H1 (cell line): ENCODE data around the gene CCT5. TPM values are rescaled to one million over a fixed set of nuclear protein-coding genes. Genes with fewer than 3 reads are reported as not detected.

ENCODE experiments used
- CTCF ChIA-PET: fragments of 300-600 bp; sonication (Branson Sonifier 250); formaldehyde crosslinking; loops from one replicate; lab custom pipeline; 2021; ENCODE audit not compliant: partially characterized antibody; lab: Charles Lee
- POLR2A ChIA-PET: fragments of 300-600 bp; sonication (Branson Sonifier 250); formaldehyde crosslinking; loops from one replicate; lab custom pipeline; 2021; ENCODE audit warnings: inconsistent platforms; ENCODE audit not compliant: partially characterized antibody; lab: Charles Lee
- DNase-seq, 2 experiments: peaks; one replicate each; pipeline versions ENCODE4 v3.0.0 to v3.0.0-alpha.2; 2010 to 2022; ENCODE audit warnings: low spot score in 2 of 2, low read depth in 1 of 2, mixed read lengths in 1 of 2
- FAIRE-seq: peaks from 2 replicates; lab custom pipeline; 2011; peaks lifted over from hg19 to GRCh38; lab: Jason Lieb, UNC
- H2AFZ ChIP-seq: 2 replicates; pipeline ENCODE4 v1.8.1; 2012; ENCODE audit warnings: low read length, inconsistent platforms
- H2AK5ac ChIP-seq: 2 replicates; pipeline ENCODE4 v1.6.1; 2013; ENCODE audit warnings: low read depth, low read length
- H2BK120ac ChIP-seq: replicated peaks from 2 replicates; pipeline ENCODE3; 2013; ENCODE audit warnings: low read depth, low read length, inconsistent platforms
- H2BK12ac ChIP-seq: 2 replicates; pipeline ENCODE4 v1.6.1; 2013; ENCODE audit warnings: low read depth, low read length
- H2BK15ac ChIP-seq: 2 replicates; pipeline ENCODE4 v1.6.1; 2013; ENCODE audit warnings: low read length
- H2BK20ac ChIP-seq: 2 replicates; pipeline ENCODE4 v1.6.1; 2013; ENCODE audit warnings: low read length
- H2BK5ac ChIP-seq: 2 replicates; pipeline ENCODE4 v1.6.1; 2013; ENCODE audit warnings: low read depth, low read length
- H3K14ac ChIP-seq: 2 replicates; pipeline ENCODE4 v1.6.1; 2013; ENCODE audit warnings: inconsistent platforms; ENCODE audit not compliant: insufficient read length
- H3K18ac ChIP-seq: 2 replicates; pipeline ENCODE4 v1.6.1; 2013; ENCODE audit warnings: low read length; ENCODE audit errors: extremely low read depth
- H3K23ac ChIP-seq: 2 replicates; pipeline ENCODE4 v1.6.1; 2013; ENCODE audit warnings: inconsistent platforms; ENCODE audit not compliant: insufficient read length
- H3K23me2 ChIP-seq: 2 replicates; pipeline ENCODE4 v1.6.1; 2013; ENCODE audit warnings: low read depth, low read length
- H3K27ac ChIP-seq: 2 replicates; pipeline ENCODE4 v1.6.1; 2011; ENCODE audit warnings: low read depth, low read length, inconsistent platforms
- H3K27me3 ChIP-seq, 4 experiments: replicated peaks in 1 of 4; 1 replicate in 1 of 4; 2 replicates in 3 of 4; pipeline versions ENCODE4 v1.6.1 to v1.8.1; 2011 to 2013; ENCODE audit warnings: low read length in 3 of 4, mild to moderate bottlenecking in 3 of 4, inconsistent platforms in 2 of 4, mixed read lengths in 2 of 4, moderate library complexity in 1 of 4; ENCODE audit not compliant: control insufficient read depth in 3 of 4, insufficient read depth in 3 of 4; ENCODE audit errors: extremely low read depth in 1 of 4
- H3K36me3 ChIP-seq, 4 experiments: 2 replicates each; pipeline versions ENCODE4 v1.6.1 to v1.8.1; 2011 to 2013; ENCODE audit warnings: mild to moderate bottlenecking in 4 of 4, low read length in 3 of 4, moderate library complexity in 2 of 4, control low read depth in 1 of 4, inconsistent platforms in 1 of 4; ENCODE audit not compliant: insufficient read depth in 4 of 4, control insufficient read depth in 2 of 4
- H3K4ac ChIP-seq: replicated peaks from 2 replicates; pipeline ENCODE3; 2013; ENCODE audit warnings: low read length, low read depth, mixed read lengths, inconsistent platforms; ENCODE audit not compliant: insufficient read length
- H3K4me1 ChIP-seq, 4 experiments: replicated peaks in 1 of 4; 1 replicate in 1 of 4; 2 replicates in 3 of 4; pipeline versions ENCODE4 v1.6.1 to v1.8.1; 2011 to 2013; ENCODE audit warnings: low read length in 3 of 4, inconsistent platforms in 2 of 4, mixed read lengths in 1 of 4; ENCODE audit not compliant: insufficient read depth in 4 of 4, control insufficient read depth in 3 of 4
- H3K4me2 ChIP-seq, 2 experiments: 2 replicates each; pipeline versions ENCODE4 v1.6.1 to v1.8.1; 2011 to 2013; ENCODE audit warnings: low read depth in 2 of 2, low read length in 2 of 2, control low read depth in 1 of 2, inconsistent platforms in 1 of 2, mild to moderate bottlenecking in 1 of 2; ENCODE audit not compliant: insufficient read depth in 1 of 2
- H3K4me3 ChIP-seq, 4 experiments: fragments of 200-600, 300-600 bp in 1 of 4; sonication (generic), shearing (Covaris generic), sonication (Bioruptor Twin) in 1 of 4; 2 replicates each; pipeline versions ENCODE4 v1.5.1 to v1.8.1; 2011 to 2016; ENCODE audit warnings: low read length in 4 of 4, low read depth in 3 of 4, control low read depth in 2 of 4, inconsistent platforms in 2 of 4, mild to moderate bottlenecking in 2 of 4, mixed read lengths in 1 of 4, moderate library complexity in 1 of 4; ENCODE audit not compliant: insufficient read depth in 2 of 4; ENCODE audit errors: extremely low read depth in 1 of 4
- H3K56ac ChIP-seq: replicated peaks from 2 replicates; pipeline ENCODE3; 2013; ENCODE audit warnings: low read depth, mild to moderate bottlenecking, mixed read lengths, low read length, inconsistent platforms; ENCODE audit not compliant: insufficient read length
- H3K79me1 ChIP-seq: 2 replicates; pipeline ENCODE4 v1.6.1; 2013; ENCODE audit warnings: low read depth, low read length, control low read depth
- H3K79me2 ChIP-seq, 2 experiments: 2 replicates each; pipeline versions ENCODE4 v1.6.1 to v1.8.1; 2012 to 2013; ENCODE audit warnings: low read length in 2 of 2, mild to moderate bottlenecking in 2 of 2, inconsistent platforms in 1 of 2; ENCODE audit not compliant: insufficient read depth in 2 of 2, control insufficient read depth in 1 of 2
- H3K9ac ChIP-seq, 4 experiments: replicated peaks in 1 of 4; 1 replicate in 1 of 4; 2 replicates in 3 of 4; pipeline versions ENCODE4 v1.6.1 to v1.8.1; 2011 to 2013; ENCODE audit warnings: low read depth in 3 of 4, low read length in 3 of 4, control low read depth in 2 of 4, mild to moderate bottlenecking in 2 of 4, moderate library complexity in 2 of 4, inconsistent platforms in 1 of 4; ENCODE audit errors: extremely low read depth in 1 of 4
- H3K9me3 ChIP-seq, 2 experiments: 2 replicates each; pipeline versions ENCODE4 v1.6.1 to v1.8.1; 2012 to 2013; ENCODE audit warnings: mild to moderate bottlenecking in 2 of 2, moderate library complexity in 2 of 2, control low read depth in 1 of 2, inconsistent platforms in 1 of 2, low read depth in 1 of 2, low read length in 1 of 2, mixed read lengths in 1 of 2; ENCODE audit not compliant: insufficient read depth in 2 of 2
- H4K20me1 ChIP-seq, 2 experiments: replicated peaks in 1 of 2; 2 replicates each; pipeline versions ENCODE3 to v1.8.1; 2011 to 2013; ENCODE audit warnings: inconsistent platforms in 2 of 2, low read length in 2 of 2, mild to moderate bottlenecking in 1 of 2; ENCODE audit not compliant: insufficient read depth in 2 of 2, control insufficient read depth in 1 of 2
- H4K5ac ChIP-seq: 2 replicates; pipeline ENCODE4 v1.6.1; 2013; ENCODE audit warnings: low read length, low read depth, mixed read lengths, inconsistent platforms; ENCODE audit not compliant: insufficient read length
- H4K8ac ChIP-seq: 2 replicates; pipeline ENCODE4 v1.8.0; 2013; ENCODE audit warnings: mild to moderate bottlenecking, moderate library complexity, low read length, inconsistent platforms; ENCODE audit not compliant: insufficient read depth; ENCODE audit errors: extremely low read depth
- H4K91ac ChIP-seq: replicated peaks from 2 replicates; pipeline ENCODE3; 2013; ENCODE audit warnings: low read length, mixed read lengths, inconsistent platforms; ENCODE audit not compliant: insufficient read length
- HDAC2 ChIP-seq, 2 experiments: fragments of 300-600 bp in 1 of 2; sonication (generic) in 1 of 2; IDR thresholded peaks; 2 replicates each; pipeline ENCODE4 v1.6.1; 2011 to 2012; ENCODE audit warnings: low read depth in 2 of 2, low read length in 2 of 2, mild to moderate bottlenecking in 2 of 2, moderate library complexity in 2 of 2, borderline replicate concordance in 1 of 2, inconsistent platforms in 1 of 2
- KDM1A ChIP-seq: fragments of 200-600, 300-600 bp; sonication (generic); IDR thresholded peaks from 2 replicates; pipeline ENCODE4 v1.7.1; 2016; ENCODE audit warnings: mild to moderate bottlenecking, low read length, borderline replicate concordance
- KDM4A ChIP-seq: IDR thresholded peaks from one replicate; pipeline ENCODE4 v1.7.1; 2012; ENCODE audit warnings: low read depth, mild to moderate bottlenecking, moderate library complexity, low read length, inconsistent platforms; ENCODE audit not compliant: severe bottlenecking
- KDM5A ChIP-seq: fragments of 200-600 bp; IDR thresholded peaks from 2 replicates; pipeline ENCODE4 v1.7.1; 2012; ENCODE audit warnings: mild to moderate bottlenecking, low read length, inconsistent platforms, mixed read lengths
- MAFK ChIP-seq: IDR thresholded peaks from 2 replicates; pipeline ENCODE4 v1.6.1; 2012; ENCODE audit warnings: low read depth, mild to moderate bottlenecking, improper control_type of control experiment, low read length
- SAP30 ChIP-seq: fragments of 300-600 bp; sonication (generic); IDR thresholded peaks from 2 replicates; pipeline ENCODE4 v1.7.1; 2012; ENCODE audit warnings: low read length, moderate library complexity, mild to moderate bottlenecking, inconsistent platforms; ENCODE audit not compliant: insufficient read depth, insufficient replicate concordance
- SUZ12 ChIP-seq: fragments of 200-600 bp; sonication (generic); IDR thresholded peaks from 2 replicates; pipeline ENCODE4 v1.6.1; 2012; ENCODE audit warnings: mild to moderate bottlenecking, inconsistent platforms, low read length, moderate library complexity, mixed read lengths
- WGBS, 2 experiments: shearing (Covaris generic) in 1 of 2; methylation state at CpG; one replicate each; pipeline versions ENCODE4 v1.1.6 to v1.1.7; 2013 to 2015; ENCODE audit warnings: low lambda C conversion rate in 2 of 2, mixed read lengths in 2 of 2, inconsistent platforms in 1 of 2, low coverage in 1 of 2, missing lambda C conversion rate in 1 of 2; ENCODE audit not compliant: insufficient replicate concordance in 2 of 2, insufficient coverage in 1 of 2, insufficient read length in 1 of 2; ENCODE audit errors: extremely low coverage in 1 of 2, missing lambda C conversion rate in 1 of 2; 5-methylcytosine and 5-hydroxymethylcytosine counted together
- polyA plus RNA-seq, 7 experiments: library from polyadenylated mRNA; depleted of rRNA in 3 of 7; stranded (reverse) in 5 of 7; unstranded in 2 of 7; fragments of >200 nt in 5 of 7; fragments of 200-250 nt in 2 of 7; gene quantifications; 1 replicate in 5 of 7; 2 replicates in 1 of 7; 4 replicates in 1 of 7; pipeline versions ENCODE4 v1.2.1 to v1.2.3, GENCODE V29; 2011 to 2013; ENCODE audit warnings: missing spikeins in 2 of 7, mixed read lengths in 2 of 7
- total RNA-seq: library from RNA; stranded (reverse); fragmentation: NEBNext Ultra II Directional; extraction: Animal tissue kit (Norgen Biotek cat#: 25700); gene quantifications from 2 replicates; pipeline ENCODE4 v1.2.1, GENCODE V29; 2021

CCT5 gene
- total and polyA plus RNA-seq, 2 of the 8 experiments (the other 6 are each of a cell fraction or from before 2014, with no cell fraction given) = 425 to 549 TPM

DNA sequence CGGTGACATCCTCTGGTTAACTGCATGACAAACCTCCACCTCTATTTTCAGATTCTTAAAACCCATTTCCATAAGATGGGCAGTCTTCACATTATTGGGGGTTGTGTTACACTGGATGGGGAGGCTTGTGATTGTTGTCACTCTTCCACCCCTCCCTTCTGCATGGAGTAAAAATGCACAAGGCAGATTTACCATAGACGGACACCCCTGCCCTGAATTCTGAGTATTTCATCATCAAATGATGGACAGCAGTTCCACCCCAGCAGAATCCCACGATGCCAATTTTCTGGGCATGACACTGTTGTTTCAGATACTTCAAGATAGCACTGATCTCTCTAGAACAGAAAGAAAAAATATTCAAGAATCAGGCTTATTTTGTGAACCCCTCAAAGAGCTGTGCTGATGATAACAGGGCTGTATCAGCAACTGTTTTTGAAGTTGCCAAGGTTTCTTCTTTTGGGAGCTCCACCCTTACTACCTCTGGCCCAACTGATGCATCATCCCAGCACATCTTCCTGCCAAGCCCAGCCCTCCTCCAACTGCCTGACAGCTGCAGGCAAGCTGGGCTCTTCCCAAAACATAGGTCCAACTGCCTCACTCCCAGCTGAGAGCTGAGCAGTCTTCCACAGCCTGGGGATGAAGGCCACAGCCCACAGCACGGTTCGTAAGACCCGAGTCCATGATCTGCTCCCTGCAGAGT, 36.2 kb downstream of the CCT5 start:
- no peak overlapping the region for H2BK5ac ChIP-seq
- H3K14ac ChIP-seq = no peak overlapping the region
- no peak overlapping the region for H2BK20ac ChIP-seq
- H3K23me2 ChIP-seq = no peaks in the 10 kb centered on the region
- H3K18ac ChIP-seq = no peak overlapping the region
- no peaks in the 10 kb centered on the region for H4K20me1 ChIP-seq
- H2BK12ac ChIP-seq = no peak overlapping the region
- no peak overlapping the region for H3K27ac ChIP-seq
- H3K4me2 ChIP-seq = no peak overlapping the region
- H3K27me3 ChIP-seq = no peaks in the 10 kb centered on the region
- H4K8ac ChIP-seq = no peak overlapping the region
- no peaks in the 10 kb centered on the region; a peak in 1 of 8 replicates for H3K36me3 ChIP-seq
- FAIRE-seq (no peak), DNase-seq (no peak)
- 90% methylated on average over 6 of the region's 6 CpGs; no CpG with 5 or more reads in 1 of the 2 experiments for WGBS, 2 experiments
- no peaks in the 10 kb centered on the region for H3K79me2 ChIP-seq
- no peak overlapping the region for H3K9ac ChIP-seq
- no peak overlapping the region for H3K56ac ChIP-seq
- H3K4ac ChIP-seq = no peak overlapping the region
- no peak overlapping the region for H2BK120ac ChIP-seq
- ChIA-PET CTCF (interaction anchor here (0.9 to 4.8 kb wide), 7 partner anchors 9 to 137 kb away, joined by 3 to 28 read pairs (median 6); partner anchors contain the start of gene MARCHF6), POLR2A (interaction anchor here (0.8 kb wide), 1 partner anchor 11 kb away, joined by 3 read pairs; no protein-coding TSS in a partner anchor)
- no peaks in the 10 kb centered on the region for H3K9me3 ChIP-seq
- H2AK5ac ChIP-seq = no peak overlapping the region
- no peak overlapping the region for H2AFZ ChIP-seq
- H4K91ac ChIP-seq = no peak overlapping the region
- TF ChIP-seq KDM4A (no peak), HDAC2 (IDR thresholded peaks at IDR 0.05; ENCODE audit: borderline replicate concordance in 1 of 2, low read depth in 2 of 2, low read length in 2 of 2) (no peak), SAP30 (no peak), SUZ12 (no peak), MAFK (no peak), KDM5A (no peak), KDM1A (no peak)
- peaks cover 0 to 6% (median 0%) of the 10 kb centered on the region in 4 experiments; a peak in 2 of 7 replicates for H3K4me1 ChIP-seq
- H3K4me3 ChIP-seq = no peak overlapping the region
- no peak overlapping the region for H4K5ac ChIP-seq
- H3K23ac ChIP-seq = no peak overlapping the region
- H2BK15ac ChIP-seq = no peak overlapping the region
- no peaks in the 10 kb centered on the region for H3K79me1 ChIP-seq
